ENCODE measurements around the gene IGLON5.

Gene IGLON5

GRCh38 chr19:51311351-51312257 is at the start of gene IGLON5:
Gene IGLON5 (plus strand): TSS chr19:51311644. CDS start chr19:51311848, 204 bp downstream.
- DNase-seq (ENCODE audit: low read depth in 1 of 2, low spot score in 1 of 2) = no peak

GRCh38 chr19:51263808-51264207 is 47.6 kb upstream of the IGLON5 start:
- no peak for DNase-seq (ENCODE audit: low read depth in 1 of 2, low spot score in 1 of 2)

GRCh38 chr19:51271067-51271466 is 40.4 kb upstream of the IGLON5 start:
- no peak for DNase-seq (ENCODE audit: low read depth in 1 of 2, low spot score in 1 of 2)

GRCh38 chr19:51272183-51272810 is 39.1 kb upstream of the IGLON5 start:
- no peak for DNase-seq (ENCODE audit: low read depth in 1 of 2, low spot score in 1 of 2)

- DNase-seq (ENCODE audit: low read depth in 1 of 2, low spot score in 1 of 2) = no peak
Measured at GRCh38 chr19:51274049-51274770, 37.2 kb upstream of the IGLON5 start.

- DNase-seq (ENCODE audit: low read depth in 1 of 2, low spot score in 1 of 2) = no peak
Measured at GRCh38 chr19:51277112-51277511, 34.3 kb upstream of the IGLON5 start.

GRCh38 chr19:51282335-51282734 is 29.1 kb upstream of the IGLON5 start:
- no peak for DNase-seq (ENCODE audit: low read depth in 1 of 2, low spot score in 1 of 2)

- no peak for DNase-seq (ENCODE audit: low read depth in 1 of 2, low spot score in 1 of 2)
Measured at GRCh38 chr19:51285682-51286081, 25.8 kb upstream of the IGLON5 start.

- DNase-seq (ENCODE audit: low read depth in 1 of 2, low spot score in 1 of 2) = no peak
Measured at GRCh38 chr19:51289635-51290034, 21.8 kb upstream of the IGLON5 start.

- DNase-seq (ENCODE audit: low read depth in 1 of 2, low spot score in 1 of 2) = no peak
Measured at GRCh38 chr19:51292971-51293370, 18.5 kb upstream of the IGLON5 start.

- DNase-seq (ENCODE audit: low read depth in 1 of 2, low spot score in 1 of 2) = no peak
Measured at GRCh38 chr19:51293571-51294210, 17.8 kb upstream of the IGLON5 start.

GRCh38 chr19:51294211-51294976 is 17.1 kb upstream of the IGLON5 start:
- no peak for DNase-seq (ENCODE audit: low read depth in 1 of 2, low spot score in 1 of 2)

- DNase-seq (ENCODE audit: low read depth in 1 of 2, low spot score in 1 of 2) = no peak
Measured at GRCh38 chr19:51294977-51295375, 16.5 kb upstream of the IGLON5 start.

- no peak for DNase-seq (ENCODE audit: low read depth in 1 of 2, low spot score in 1 of 2)
Measured at GRCh38 chr19:51295382-51296126, 15.9 kb upstream of the IGLON5 start.

GRCh38 chr19:51296336-51297093 is 14.9 kb upstream of the IGLON5 start:
- DNase-seq (ENCODE audit: low read depth in 1 of 2, low spot score in 1 of 2) = no peak

GRCh38 chr19:51297406-51297805 is 14.0 kb upstream of the IGLON5 start:
- DNase-seq (ENCODE audit: low read depth in 1 of 2, low spot score in 1 of 2) = no peak

- no peak for DNase-seq (ENCODE audit: low read depth in 1 of 2, low spot score in 1 of 2)
Measured at GRCh38 chr19:51301266-51301665, 10.2 kb upstream of the IGLON5 start.

- no peak for DNase-seq (ENCODE audit: low read depth in 1 of 2, low spot score in 1 of 2)
Measured at GRCh38 chr19:51305479-51305878, 6.0 kb upstream of the IGLON5 start.

- DNase-seq (ENCODE audit: low read depth in 1 of 2, low spot score in 1 of 2) = no peak
Measured at GRCh38 chr19:51316688-51317087, 5.2 kb downstream of the IGLON5 start.
